ENCODE measurements around the gene RANBP9. TPM values are rescaled to one million over a fixed set of nuclear protein-coding genes. Genes with fewer than 3 reads are reported as not detected.
A peak's percentile ranks its signal among the peaks of the same experiment; 100 is the strongest.

Gene RANBP9
- total and polyA plus RNA-seq, 2 of the 13 experiments (the other 11 are each of a cell fraction or from before 2014, with no cell fraction given): 26.6 to 30.6 TPM

- TF ChIP-seq MNT (IDR thresholded peaks at IDR 0.05) (peak; percentile 97), ZNF44 (CRISPR knock-in tag; IDR thresholded peaks at IDR 0.05) (no peak; the same call in 1 of the 2 replicates), ZNF850 (CRISPR knock-in tag; conservative IDR thresholded peaks at IDR 0.05) (peak; percentile 89), ZMYM2 (CRISPR knock-in tag; IDR thresholded peaks at IDR 0.05) (peak; percentile 96), DPF2 (CRISPR knock-in tag; IDR thresholded peaks at IDR 0.05; ENCODE audit: borderline replicate concordance, low read depth) (no peak; the same call in 1 of the 2 replicates), ZNF589 (CRISPR knock-in tag; conservative IDR thresholded peaks at IDR 0.05) (peak; percentile 96), YEATS4 (CRISPR knock-in tag; IDR thresholded peaks at IDR 0.05; ENCODE audit: borderline replicate concordance) (peak; percentile 100), RXRA (CRISPR knock-in tag; IDR thresholded peaks at IDR 0.05) (peak; percentile 94), ZXDC (CRISPR knock-in tag; IDR thresholded peaks at IDR 0.05) (peak; percentile 23), KMT2B (CRISPR knock-in tag; IDR thresholded peaks at IDR 0.05) (peak; percentile 100), U2AF1 (optimal IDR thresholded peaks at IDR 0.05; ENCODE audit: low read depth, low read length) (peak; percentile 58), NFAT5 (CRISPR knock-in tag; IDR thresholded peaks at IDR 0.05) (peak; percentile 81; the same call in 1 of the 2 replicates), ATF2 (CRISPR knock-in tag; IDR thresholded peaks at IDR 0.05) (peak; percentile 96)
These were observed 96.5 kb downstream of the RANBP9 start, which contains the start of gene NOL7 (continued) for GRCh38 chr6:13614926-13615791.
